H9 (cell line): ENCODE data around the gene HTR2B. TPM values are rescaled to one million over a fixed set of nuclear protein-coding genes. Genes with fewer than 3 reads are reported as not detected.

Experiments
- DNase-seq: peaks from one replicate; pipeline ENCODE4 v3.0.0-alpha.2; 2017
- H2AFZ ChIP-seq: one replicate; pipeline ENCODE4 v1.6.1; 2013; ENCODE audit warnings: mild to moderate bottlenecking, low read length, control low read depth, moderate library complexity
- H2AK5ac ChIP-seq: 2 replicates; pipeline ENCODE4 v1.6.1; 2013; ENCODE audit warnings: low read length, control low read depth, mixed read lengths; ENCODE audit not compliant: insufficient read length
- H2BK120ac ChIP-seq: one replicate; pipeline ENCODE4 v1.6.1; 2013; ENCODE audit warnings: low read depth, mild to moderate bottlenecking, low read length, control low read depth, inconsistent platforms; ENCODE audit not compliant: poor library complexity, severe bottlenecking
- H2BK12ac ChIP-seq: 2 replicates; pipeline ENCODE4 v1.6.1; 2013; ENCODE audit warnings: low read length, control low read depth, mixed read lengths, low read depth; ENCODE audit not compliant: insufficient read length
- H2BK15ac ChIP-seq: 2 replicates; pipeline ENCODE4 v1.6.1; 2013; ENCODE audit warnings: low read depth, low read length, control low read depth
- H2BK20ac ChIP-seq: one replicate; pipeline ENCODE4 v1.6.1; 2013; ENCODE audit warnings: low read depth, mild to moderate bottlenecking, low read length, control low read depth, inconsistent platforms; ENCODE audit not compliant: poor library complexity, severe bottlenecking
- H2BK5ac ChIP-seq: 2 replicates; pipeline ENCODE4 v1.6.1; 2013; ENCODE audit warnings: low read length, control low read depth, mixed read lengths; ENCODE audit not compliant: insufficient read length
- H3K14ac ChIP-seq: 2 replicates; pipeline ENCODE4 v1.6.1; 2013; ENCODE audit warnings: low read length, control low read depth; ENCODE audit not compliant: insufficient read depth
- H3K18ac ChIP-seq: 2 replicates; pipeline ENCODE4 v1.6.1; 2013; ENCODE audit warnings: low read depth, mild to moderate bottlenecking, mixed read lengths, low read length, control low read depth; ENCODE audit not compliant: insufficient read length
- H3K23ac ChIP-seq: 2 replicates; pipeline ENCODE4 v1.6.1; 2013; ENCODE audit warnings: low read length, control low read depth, mixed read lengths, low read depth; ENCODE audit not compliant: insufficient read length
- H3K23me2 ChIP-seq: 2 replicates; pipeline ENCODE4 v1.6.1; 2013; ENCODE audit warnings: low read depth, mild to moderate bottlenecking, mixed read lengths, low read length, control low read depth; ENCODE audit not compliant: insufficient read length, poor library complexity, severe bottlenecking
- H3K27ac ChIP-seq: 2 replicates; pipeline ENCODE4 v1.5.1; 2013; ENCODE audit warnings: low read length, control low read depth, mixed read lengths, low read depth; ENCODE audit not compliant: insufficient read length
- H3K27me3 ChIP-seq: 2 replicates; pipeline ENCODE4 v1.6.1; 2013; ENCODE audit warnings: low read length, control low read depth, inconsistent platforms; ENCODE audit not compliant: insufficient read depth
- H3K4ac ChIP-seq: 2 replicates; pipeline ENCODE4 v1.6.1; 2013; ENCODE audit warnings: low read depth, mild to moderate bottlenecking, control low read depth, inconsistent platforms, low read length, moderate library complexity
- H3K4me1 ChIP-seq: 2 replicates; pipeline ENCODE4 v1.6.1; 2013; ENCODE audit warnings: low read length, control low read depth, inconsistent platforms; ENCODE audit not compliant: insufficient read depth
- H3K4me2 ChIP-seq: 2 replicates; pipeline ENCODE4 v1.6.1; 2013; ENCODE audit warnings: low read length, control low read depth, mixed read lengths; ENCODE audit not compliant: insufficient read length, insufficient read depth
- H3K56ac ChIP-seq: 2 replicates; pipeline ENCODE4 v1.6.1; 2013; ENCODE audit warnings: low read depth, mild to moderate bottlenecking, mixed read lengths, low read length, control low read depth; ENCODE audit not compliant: insufficient read length
- H3K79me1 ChIP-seq: 2 replicates; pipeline ENCODE4 v1.6.1; 2013; ENCODE audit warnings: low read depth, mild to moderate bottlenecking, moderate library complexity, low read length, control low read depth, inconsistent platforms; ENCODE audit not compliant: insufficient read depth, poor library complexity, severe bottlenecking
- H3K79me2 ChIP-seq: 2 replicates; pipeline ENCODE4 v1.6.1; 2013; ENCODE audit warnings: low read length, control low read depth, inconsistent platforms; ENCODE audit not compliant: insufficient read depth
- H3K9ac ChIP-seq: 2 replicates; pipeline ENCODE4 v1.6.1; 2013; ENCODE audit warnings: low read length, control low read depth, mixed read lengths; ENCODE audit not compliant: insufficient read length; ENCODE audit errors: extremely low read depth
- H3K9me3 ChIP-seq: one replicate; pipeline ENCODE4 v1.6.1; 2013; ENCODE audit warnings: low read depth, low read length, inconsistent platforms; ENCODE audit not compliant: control insufficient read depth
- H3T11ph ChIP-seq: one replicate; pipeline ENCODE4 v1.6.1; 2013; ENCODE audit warnings: mild to moderate bottlenecking, low read length, control low read depth, inconsistent platforms
- H4K20me1 ChIP-seq: one replicate; pipeline ENCODE4 v1.6.1; 2013; ENCODE audit not compliant: control insufficient read depth, insufficient read length, insufficient read depth
- H4K5ac ChIP-seq: 2 replicates; pipeline ENCODE4 v1.6.1; 2013; ENCODE audit warnings: low read depth, mild to moderate bottlenecking, mixed read lengths, low read length, control low read depth; ENCODE audit not compliant: insufficient read length
- H4K8ac ChIP-seq: replicated peaks from 2 replicates; pipeline ENCODE4 v1.6.1; 2013; ENCODE audit warnings: low read length, control low read depth, mixed read lengths, low read depth; ENCODE audit not compliant: insufficient read length
- H4K91ac ChIP-seq: 2 replicates; pipeline ENCODE4 v1.6.1; 2013; ENCODE audit warnings: low read depth, mild to moderate bottlenecking, moderate library complexity, mixed read lengths, low read length, control low read depth; ENCODE audit not compliant: insufficient read length
- H3K27ac Mint-ChIP-seq, 3 experiments: 2 replicates in 2 of 3; 3 replicates in 1 of 3; pipeline ENCODE4 v1.8.0; 2020 to 2021; ENCODE audit warnings: mixed read lengths in 3 of 3, mild to moderate bottlenecking in 1 of 3, moderate library complexity in 1 of 3
- H3K27me3 Mint-ChIP-seq: 2 replicates; pipeline ENCODE4 v1.8.0; 2021; ENCODE audit warnings: low read depth, mild to moderate bottlenecking, moderate library complexity, mixed read lengths
- H3K36me3 Mint-ChIP-seq, 3 experiments: 2 replicates in 2 of 3; 3 replicates in 1 of 3; pipeline ENCODE4 v1.8.0; 2020 to 2021; ENCODE audit warnings: low read depth in 3 of 3, mixed read lengths in 3 of 3; ENCODE audit not compliant: insufficient read depth in 1 of 3
- H3K4me1 Mint-ChIP-seq, 2 experiments: 2 replicates each; pipeline ENCODE4 v1.8.0; 2020; ENCODE audit warnings: mixed read lengths in 2 of 2
- H3K4me3 Mint-ChIP-seq, 2 experiments: 2 replicates in 1 of 2; 3 replicates in 1 of 2; pipeline ENCODE4 v1.8.0; 2020 to 2021; ENCODE audit warnings: mild to moderate bottlenecking in 2 of 2, mixed read lengths in 2 of 2, moderate library complexity in 1 of 2
- H3K9me3 Mint-ChIP-seq, 2 experiments: 2 replicates in 1 of 2; 3 replicates in 1 of 2; pipeline ENCODE4 v1.8.0; 2020; ENCODE audit warnings: mild to moderate bottlenecking in 2 of 2, mixed read lengths in 2 of 2, moderate library complexity in 1 of 2
- WGBS: extraction: QIAGEN DNeasy Blood & Tissue Kit; methylation state at CpG from one replicate; pipeline ENCODE4 v1.1.7; 2013; ENCODE audit warnings: missing lambda C conversion rate, low lambda C conversion rate, mixed read lengths; ENCODE audit not compliant: insufficient read length; ENCODE audit errors: extremely low coverage; 5-methylcytosine and 5-hydroxymethylcytosine counted together
- total RNA-seq: library from RNA; stranded (reverse); gene quantifications from 2 replicates; pipeline ENCODE4 v1.2.1, GENCODE V29; 2021
- TF ChIP-seq, protein P1 (sequence below): fragments of 200-600 bp; sonication (generic); conservative IDR thresholded peaks from 3 replicates; pipeline ENCODE4 v1.8.0; 2021; ENCODE audit warnings: antibody characterized with exemption, mild to moderate bottlenecking

Gene HTR2B
- total RNA-seq, 1 experiment from 2014 or later = not detected

DNA sequence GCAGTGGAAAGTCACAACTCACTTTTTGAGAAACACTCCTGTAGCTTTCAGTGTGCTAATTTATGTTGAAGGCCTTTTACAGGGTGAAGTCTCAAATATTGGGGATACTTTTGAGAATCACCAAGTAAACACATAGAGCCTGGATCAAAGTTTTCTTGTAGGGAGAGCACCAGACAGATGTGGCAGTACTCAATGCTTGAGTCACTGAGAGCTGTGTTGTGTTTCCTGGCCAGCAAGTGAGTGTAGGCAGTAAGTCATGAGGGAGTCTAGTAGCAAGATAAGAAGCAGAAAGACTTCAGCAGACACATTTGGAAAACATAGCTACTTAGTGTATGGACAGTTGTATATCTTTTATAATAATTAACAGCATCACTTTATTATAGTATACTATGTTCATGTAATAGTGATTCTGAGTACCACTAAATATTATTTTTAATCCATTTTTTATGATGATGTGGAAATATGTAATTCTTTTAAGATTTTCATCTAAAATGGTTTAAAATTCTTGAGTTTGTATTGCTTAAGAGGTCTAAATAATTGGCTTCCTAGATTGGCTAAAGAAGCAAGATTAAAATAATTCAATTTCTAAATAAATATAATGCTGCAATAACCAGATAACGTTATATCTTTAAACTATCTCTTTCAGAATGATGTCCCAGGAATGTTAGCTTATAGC is 55.3 kb downstream of the HTR2B start:
- Histone ChIP-seq H2BK120ac (no peak overlapping the region), H3K14ac (no peak overlapping the region), H3K27ac (no peak overlapping the region), H2AFZ (no peak overlapping the region), H3K27me3 (no peaks in the 10 kb centered on the region), H3K23ac (no peak overlapping the region), H2BK15ac (no peak overlapping the region), H3K23me2 (no peaks in the 10 kb centered on the region), H2AK5ac (no peak overlapping the region), H3K9ac (no peak overlapping the region), H2BK5ac (no peak overlapping the region), H2BK20ac (no peak overlapping the region), H3K79me1 (no peaks in the 10 kb centered on the region), H3K9me3 (no peaks in the 10 kb centered on the region), H3K4ac (no peak overlapping the region), H4K8ac (no peak overlapping the region), H3K18ac (no peak overlapping the region), H4K20me1 (no peaks in the 10 kb centered on the region), H3T11ph (no peak overlapping the region), H3K4me2 (no peak overlapping the region), H4K91ac (no peak overlapping the region), H4K5ac (no peak overlapping the region), H3K79me2 (no peaks in the 10 kb centered on the region; the same call in 1 of the 2 replicates), H2BK12ac (no peak overlapping the region), H3K56ac (no peak overlapping the region), H3K4me1 (no peaks in the 10 kb centered on the region)
- Mint-ChIP-seq H3K36me3 (peaks cover 23 to 75% (median 67%) of the 10 kb centered on the region in 3 experiments; a peak in 6 of 7 replicates), H3K27ac (no peak overlapping the region), H3K9me3 (no peaks in the 10 kb centered on the region), H3K4me1 (no peaks in the 10 kb centered on the region), H3K4me3 (no peak overlapping the region), H3K27me3 (no peaks in the 10 kb centered on the region)
- DNase-seq = no peak
- no CpG with 5 or more reads among the region's 1 CpG for WGBS
- TF ChIP-seq, protein P1, sequence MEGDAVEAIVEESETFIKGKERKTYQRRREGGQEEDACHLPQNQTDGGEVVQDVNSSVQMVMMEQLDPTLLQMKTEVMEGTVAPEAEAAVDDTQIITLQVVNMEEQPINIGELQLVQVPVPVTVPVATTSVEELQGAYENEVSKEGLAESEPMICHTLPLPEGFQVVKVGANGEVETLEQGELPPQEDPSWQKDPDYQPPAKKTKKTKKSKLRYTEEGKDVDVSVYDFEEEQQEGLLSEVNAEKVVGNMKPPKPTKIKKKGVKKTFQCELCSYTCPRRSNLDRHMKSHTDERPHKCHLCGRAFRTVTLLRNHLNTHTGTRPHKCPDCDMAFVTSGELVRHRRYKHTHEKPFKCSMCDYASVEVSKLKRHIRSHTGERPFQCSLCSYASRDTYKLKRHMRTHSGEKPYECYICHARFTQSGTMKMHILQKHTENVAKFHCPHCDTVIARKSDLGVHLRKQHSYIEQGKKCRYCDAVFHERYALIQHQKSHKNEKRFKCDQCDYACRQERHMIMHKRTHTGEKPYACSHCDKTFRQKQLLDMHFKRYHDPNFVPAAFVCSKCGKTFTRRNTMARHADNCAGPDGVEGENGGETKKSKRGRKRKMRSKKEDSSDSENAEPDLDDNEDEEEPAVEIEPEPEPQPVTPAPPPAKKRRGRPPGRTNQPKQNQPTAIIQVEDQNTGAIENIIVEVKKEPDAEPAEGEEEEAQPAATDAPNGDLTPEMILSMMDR = no peak
